Measurements from ENCODE around the gene KCNMB2.

GRCh38 chr3:178512647-178513046 is 23.6 kb upstream of the KCNMB2 start:
- TF ChIP-seq NFIC (IDR thresholded peaks at IDR 0.05; ENCODE audit: borderline replicate concordance): no peak
- no peak for TF ChIP-seq CTCF (IDR thresholded peaks at IDR 0.05)

Data from SK-N-SH (cell line).